A549 (cell line): ENCODE results near the gene SDE2. TPM values are rescaled to one million over a fixed set of nuclear protein-coding genes. Genes with fewer than 3 reads are reported as not detected.

Experiments
- ATAC-seq, 2 experiments: fragments of 200-7000 bp in 1 of 2; fragments of >200 bp in 1 of 2; cut with Nextera tagmentation in 1 of 2; cut with Tn5 transposase in 1 of 2; 3 replicates each; pipeline versions ENCODE4 v1.8.0 to v1.9.1; 2018 to 2020; ENCODE audit warnings: mild to moderate bottlenecking in 1 of 2, moderate library complexity in 1 of 2
- CTCF ChIA-PET: fragments of 300-600 bp; sonication (Branson Sonifier 250); formaldehyde crosslinking; extraction: SDS; loops from one replicate; lab custom pipeline; 2021; ENCODE audit warnings: antibody characterized with exemption, inconsistent platforms; lab: Yijun Ruan, JAX
- POLR2A ChIA-PET: fragments of 350-600 bp; formaldehyde crosslinking; extraction: SDS; loops from one replicate; lab custom pipeline; 2021; ENCODE audit warnings: antibody characterized with exemption, inconsistent platforms; lab: Yijun Ruan, JAX
- DNase-seq, 2 experiments: peaks; one replicate each; pipeline versions ENCODE4 v3.0.0 to v3.0.0-alpha.2; 2011 to 2016; ENCODE audit warnings: low read depth in 1 of 2, low spot score in 1 of 2
- FAIRE-seq: peaks from 2 replicates; lab custom pipeline; 2011; peaks lifted over from hg19 to GRCh38; lab: Jason Lieb, UNC
- H3K27ac ChIP-seq, 2 experiments: fragments of >200 bp; sonication (Bioruptor Twin); formaldehyde crosslinking; 3 replicates each; pipeline ENCODE4 v1.5.1; 2016 to 2017
- H3K4me1 ChIP-seq: fragments of >200 bp; sonication (Bioruptor Twin); formaldehyde crosslinking; 3 replicates; pipeline ENCODE4 v1.6.1; 2016
- H3K4me2 ChIP-seq: fragments of >200 bp; sonication (Bioruptor Twin); formaldehyde crosslinking; 3 replicates; pipeline ENCODE4 v1.6.1; 2016
- H3K4me3 ChIP-seq: fragments of >200 bp; sonication (Bioruptor Twin); formaldehyde crosslinking; 3 replicates; pipeline ENCODE4 v1.5.1; 2016
- H3K9me3 ChIP-seq: fragments of >200 bp; sonication (Bioruptor Twin); formaldehyde crosslinking; 3 replicates; pipeline ENCODE4 v1.6.1; 2016
- BCL3 ChIP-seq: fragments of >200 bp; sonication (Bioruptor Twin); formaldehyde crosslinking; IDR thresholded peaks from 3 replicates; pipeline ENCODE4 v1.6.1; 2016
- CBX2 ChIP-seq: fragments of 200-600 bp; sonication (generic); IDR thresholded peaks from 2 replicates; pipeline ENCODE4 v1.6.1; 2016; ENCODE audit warnings: low read depth, mild to moderate bottlenecking, borderline replicate concordance
- CHD4 ChIP-seq: fragments of 200-600 bp; sonication (generic); IDR thresholded peaks from 2 replicates; pipeline ENCODE4 v1.6.1; 2016; ENCODE audit warnings: antibody characterized with exemption, mild to moderate bottlenecking, borderline replicate concordance
- CTCF ChIP-seq: fragments of >200 bp; sonication (Bioruptor Twin); formaldehyde crosslinking; IDR thresholded peaks from 3 replicates; pipeline ENCODE4 v1.5.1; 2016
- ELK1 ChIP-seq: fragments of 150-350 bp; IDR thresholded peaks from 2 replicates; pipeline ENCODE4 v1.6.1; 2014; ENCODE audit warnings: low read depth, mild to moderate bottlenecking, low read length
- FOSB ChIP-seq: fragments of 250-450 bp; sonication (Bioruptor Pico); IDR thresholded peaks from 2 replicates; pipeline ENCODE4 v1.5.0; 2020; ENCODE audit warnings: mild to moderate bottlenecking, moderate library complexity
- HEYL ChIP-seq: fragments of 250-450 bp; sonication (Bioruptor Pico); IDR thresholded peaks from 2 replicates; pipeline ENCODE4 v1.8.0; 2021; ENCODE audit warnings: mild to moderate bottlenecking, moderate library complexity
- HOXB13 ChIP-seq: fragments of 250-450 bp; sonication (Bioruptor Pico); IDR thresholded peaks from 2 replicates; pipeline ENCODE4 v1.5.0; 2020; ENCODE audit warnings: low read depth, mild to moderate bottlenecking, moderate library complexity
- KDM1A ChIP-seq: fragments of 200-600 bp; sonication (generic); IDR thresholded peaks from 2 replicates; pipeline ENCODE4 v1.6.1; 2016; ENCODE audit warnings: low read depth, mild to moderate bottlenecking
- MAZ ChIP-seq: fragments of 150-350 bp; IDR thresholded peaks from 2 replicates; pipeline ENCODE4 v1.6.1; 2014; ENCODE audit warnings: antibody characterized with exemption, low read depth, low read length, borderline replicate concordance
- MYC ChIP-seq: IDR thresholded peaks from 2 replicates; pipeline ENCODE4 v1.6.1; 2012; ENCODE audit warnings: mild to moderate bottlenecking, inconsistent platforms, low read length, improper control_type of control experiment, borderline replicate concordance
- NPAS2 ChIP-seq: fragments of 250-450 bp; sonication (Bioruptor Pico); IDR thresholded peaks from 2 replicates; pipeline ENCODE4 v1.8.0; 2022; ENCODE audit warnings: mild to moderate bottlenecking, moderate library complexity, borderline replicate concordance
- PBX3 ChIP-seq: IDR thresholded peaks from 2 replicates; pipeline ENCODE4 v1.6.1; 2012
- RNF2 ChIP-seq: fragments of 200-600 bp; sonication (generic); IDR thresholded peaks from 2 replicates; pipeline ENCODE4 v1.6.1; 2016; ENCODE audit warnings: low read depth, mild to moderate bottlenecking, antibody characterized with exemption, moderate library complexity, borderline replicate concordance
- ZC3H11A ChIP-seq: fragments of 450-650 bp; IDR thresholded peaks from 2 replicates; pipeline ENCODE4 v1.6.1; 2014; ENCODE audit warnings: antibody characterized with exemption, mild to moderate bottlenecking
- WGBS: methylation state at CpG from one replicate; pipeline ENCODE4 v1.1.6; 2017; ENCODE audit errors: missing lambda C conversion rate; 5-methylcytosine and 5-hydroxymethylcytosine counted together
- polyA plus RNA-seq, 4 experiments: library from polyadenylated mRNA; depleted of rRNA in 3 of 4; stranded (reverse); fragments of >200 nt; fragmentation: RNase III in 1 of 4; extraction: RNeasy Plus Mini Kit Qiagen cat#74134 plus additional on column Dnase treatment in 1 of 4; gene quantifications; 2 replicates in 3 of 4; 3 replicates in 1 of 4; pipeline ENCODE4 v1.2.3, GENCODE V29; 2011 to 2017
- TF ChIP-seq, protein P1 (sequence below): fragments of 450-650 bp; IDR thresholded peaks from 2 replicates; pipeline ENCODE4 v1.6.1; 2014; ENCODE audit warnings: antibody characterized with exemption

Gene SDE2
- polyA plus RNA-seq, 2 of the 4 experiments (the other 2 are of a cell fraction): 9.2 to 24.8 TPM

- H3K4me3 ChIP-seq: no peak overlapping the region
- CTCF ChIA-PET: interaction anchor here (0.6 to 1.5 kb wide), 4 partner anchors 9 to 43 kb away, joined by 3 to 4 read pairs (median 3); no protein-coding TSS in a partner anchor
- H3K4me1 ChIP-seq: no peaks in the 10 kb centered on the region
- ATAC-seq (no peak), DNase-seq (no peak), FAIRE-seq (no peak)
- POLR2A ChIA-PET: interaction anchor here (1.4 kb wide), 1 partner anchor 22 kb away, joined by 4 read pairs; the partner anchor contains the start of gene SDE2
- H3K4me2 ChIP-seq: no peak overlapping the region
- WGBS: 17% methylated on average over 2 of the region's 2 CpGs
- H3K9me3 ChIP-seq: no peaks in the 10 kb centered on the region
- TF ChIP-seq ZC3H11A: no peak
- TF ChIP-seq, protein P1, sequence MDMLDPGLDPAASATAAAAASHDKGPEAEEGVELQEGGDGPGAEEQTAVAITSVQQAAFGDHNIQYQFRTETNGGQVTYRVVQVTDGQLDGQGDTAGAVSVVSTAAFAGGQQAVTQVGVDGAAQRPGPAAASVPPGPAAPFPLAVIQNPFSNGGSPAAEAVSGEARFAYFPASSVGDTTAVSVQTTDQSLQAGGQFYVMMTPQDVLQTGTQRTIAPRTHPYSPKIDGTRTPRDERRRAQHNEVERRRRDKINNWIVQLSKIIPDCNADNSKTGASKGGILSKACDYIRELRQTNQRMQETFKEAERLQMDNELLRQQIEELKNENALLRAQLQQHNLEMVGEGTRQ: no peak
- TF ChIP-seq, all 56 proteins: peak for 0
- no peak overlapping the region for H3K27ac ChIP-seq
Observed at GRCh38 chr1:226021801-226022200, 22.7 kb upstream of the SDE2 start.

DNA sequence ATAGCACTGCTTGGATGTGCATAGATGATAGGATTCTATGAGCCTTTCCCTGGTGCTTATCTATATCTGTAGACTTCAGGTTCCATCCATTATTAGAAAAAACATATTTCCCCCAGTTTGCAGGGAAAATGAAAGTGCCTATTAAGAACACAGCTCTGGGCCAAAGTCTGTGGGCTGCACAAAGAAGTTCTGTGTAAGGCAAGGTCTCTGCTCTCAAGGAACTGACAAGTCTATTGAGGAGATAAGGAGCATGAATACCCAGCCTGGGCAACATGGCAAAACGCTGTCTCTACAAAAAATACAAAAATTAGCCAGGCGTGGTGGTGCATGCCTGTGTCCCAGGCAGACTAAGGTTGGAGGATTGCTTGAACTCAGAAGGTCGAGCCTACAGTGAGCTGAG, 22.3 kb upstream of the SDE2 start:
- FAIRE-seq: no peak
- 35% methylated on average over 3 of the region's 3 CpGs for WGBS
- no peak overlapping the region for H3K4me3 ChIP-seq
- ATAC-seq: peak in 1 of 2 experiments; percentile 34; a peak in 1 of 6 replicates
- ChIA-PET POLR2A (interaction anchor here (1.4 kb wide), 1 partner anchor 22 kb away, joined by 4 read pairs; the partner anchor contains the start of gene SDE2), CTCF (interaction anchor here (0.6 to 1.5 kb wide), 4 partner anchors 9 to 43 kb away, joined by 3 to 4 read pairs (median 3); no protein-coding TSS in a partner anchor)
- no peaks in the 10 kb centered on the region for H3K4me1 ChIP-seq
- H3K4me2 ChIP-seq: no peak overlapping the region
- no peak for DNase-seq
- TF ChIP-seq ZC3H11A (no peak), NPAS2 (CRISPR knock-in tag) (no peak), FOSB (CRISPR knock-in tag) (no peak), MYC (no peak), HOXB13 (CRISPR knock-in tag) (no peak), MAZ (no peak), BCL3 (no peak), CBX2 (no peak), KDM1A (no peak), CTCF (no peak), CHD4 (no peak), HEYL (CRISPR knock-in tag) (no peak), RNF2 (no peak), PBX3 (no peak), ELK1 (no peak)
- TF ChIP-seq, protein P1: no peak
- TF ChIP-seq, all 56 proteins: peak for 0
- Histone ChIP-seq H3K27ac (no peak overlapping the region), H3K9me3 (no peaks in the 10 kb centered on the region)
